K562 (cell line): Measurements from ENCODE around the gene WEE1. TPM values are rescaled to one million over a fixed set of nuclear protein-coding genes. Genes with fewer than 3 reads are reported as not detected.

Experiments
- ATAC-seq: fragments of 200-7000 bp; cut with Tn5 transposase; 3 replicates; pipeline ENCODE4 v1.9.1; 2020; ENCODE audit warnings: moderate library complexity
- BruUV-seq: library from RNA; stranded (reverse); fragments of 400-500 nt; replicated peaks from 2 replicates; lab custom pipeline; 2021; lab: Mats Ljungman, UMichigan
- CTCF ChIA-PET: fragments of 300-600 bp; formaldehyde crosslinking; extraction: SDS; loops from one replicate; lab custom pipeline; 2021; ENCODE audit warnings: low intra/inter-chr PET ratio; lab: Yijun Ruan, JAX
- POLR2A ChIA-PET: fragments of 300-600, 350-650 bp; sonication (Branson Sonifier 250); formaldehyde crosslinking; extraction: SDS; loops from one replicate; lab custom pipeline; 2021; ENCODE audit warnings: antibody characterized with exemption, inconsistent platforms; lab: Yijun Ruan, JAX
- DNase-seq, 4 experiments: peaks; one replicate each; pipeline versions ENCODE4 v3.0.0 to v3.0.0-alpha.2; 2011 to 2018; ENCODE audit warnings: low spot score in 3 of 4, mixed read lengths in 3 of 4; ENCODE audit errors: extremely low read depth in 1 of 4
- FAIRE-seq: peaks from 2 replicates; lab custom pipeline; 2011; peaks lifted over from hg19 to GRCh38; lab: Jason Lieb, UNC
- H2AFZ ChIP-seq: 2 replicates; pipeline ENCODE4 v1.6.0; 2011; ENCODE audit warnings: low read depth, low read length, control low read depth, inconsistent platforms
- H3K27ac ChIP-seq: fragments of 200-600 bp; 3 replicates; pipeline ENCODE4 v1.8.0; 2011; ENCODE audit warnings: low read depth, mild to moderate bottlenecking, control low read depth, inconsistent platforms, low read length, moderate library complexity, mixed read lengths; ENCODE audit errors: extremely low read depth
- H3K27me3 ChIP-seq, 2 experiments: fragments of 300-600 bp in 1 of 2; 2 replicates in 1 of 2; 3 replicates in 1 of 2; pipeline versions ENCODE4 v1.6.0 to v1.8.0; 2011; ENCODE audit warnings: inconsistent platforms in 2 of 2, low read length in 2 of 2, mild to moderate bottlenecking in 1 of 2, mixed read lengths in 1 of 2, moderate library complexity in 1 of 2; ENCODE audit not compliant: control insufficient read depth in 2 of 2, insufficient read depth in 2 of 2
- H3K36me3 ChIP-seq: fragments of 300-600 bp; 3 replicates; pipeline ENCODE4 v1.8.0; 2011; ENCODE audit warnings: mild to moderate bottlenecking, low read length, inconsistent platforms; ENCODE audit not compliant: control insufficient read depth, insufficient read depth
- H3K4me1 ChIP-seq, 2 experiments: fragments of 200-600 bp in 1 of 2; replicated peaks in 1 of 2; 2 replicates in 1 of 2; 3 replicates in 1 of 2; pipeline versions ENCODE4 v1.5.1 to v1.8.0; 2011; ENCODE audit warnings: inconsistent platforms in 2 of 2, low read length in 2 of 2, mild to moderate bottlenecking in 1 of 2, mixed read lengths in 1 of 2, moderate library complexity in 1 of 2; ENCODE audit not compliant: control insufficient read depth in 2 of 2, insufficient read depth in 2 of 2
- H3K4me2 ChIP-seq: 2 replicates; pipeline ENCODE4 v1.6.1; 2011; ENCODE audit warnings: low read length, control low read depth, inconsistent platforms, mixed read lengths; ENCODE audit not compliant: insufficient read depth
- H3K4me3 ChIP-seq: fragments of 200-600 bp; sonication (generic), shearing (Covaris generic); 2 replicates; pipeline ENCODE4 v1.5.1; 2016; ENCODE audit warnings: control low read depth, inconsistent platforms
- H3K79me2 ChIP-seq: fragments of 200-600 bp; 3 replicates; pipeline ENCODE4 v1.8.0; 2011; ENCODE audit warnings: low read length, inconsistent platforms; ENCODE audit not compliant: control insufficient read depth, insufficient read depth
- H3K9ac ChIP-seq, 2 experiments: 2 replicates each; pipeline versions ENCODE4 v1.6.0 to v1.6.1; 2011; ENCODE audit warnings: low read depth in 2 of 2, low read length in 2 of 2, control low read depth in 1 of 2, inconsistent platforms in 1 of 2, mild to moderate bottlenecking in 1 of 2, mixed read lengths in 1 of 2; ENCODE audit not compliant: insufficient read depth in 1 of 2
- H3K9me1 ChIP-seq: one replicate; pipeline ENCODE4 v1.6.0; 2011; ENCODE audit warnings: inconsistent platforms, mild to moderate bottlenecking, low read length, moderate library complexity; ENCODE audit not compliant: control insufficient read depth, insufficient read depth
- H3K9me3 ChIP-seq: replicated peaks from 2 replicates; pipeline ENCODE4 v1.5.1; 2011; ENCODE audit warnings: low read depth, low read length, inconsistent platforms; ENCODE audit not compliant: control insufficient read depth, insufficient read depth
- H4K20me1 ChIP-seq: replicated peaks from 2 replicates; pipeline ENCODE4 v1.6.1; 2011; ENCODE audit warnings: low read length, inconsistent platforms, mixed read lengths; ENCODE audit not compliant: control insufficient read depth, insufficient read depth
- BRD4 ChIP-seq: fragments of 200-600 bp; sonication (generic); IDR thresholded peaks from 2 replicates; pipeline ENCODE4 v1.6.1; 2017; ENCODE audit warnings: inconsistent platforms
- CREB3L1 ChIP-seq: fragments of 450-650 bp; IDR thresholded peaks from 2 replicates; pipeline ENCODE4 v1.6.1; 2014; ENCODE audit warnings: low read depth, mild to moderate bottlenecking, moderate library complexity, borderline replicate concordance
- EP300 ChIP-seq: IDR thresholded peaks from 2 replicates; pipeline ENCODE4 v1.6.1; 2012; ENCODE audit warnings: low read length, improper control_type of control experiment
- HMBOX1 ChIP-seq: sonication (generic); IDR thresholded peaks from 2 replicates; pipeline ENCODE4 v1.6.1; 2016
- KDM2B ChIP-seq: fragments of 250-450 bp; sonication (Bioruptor Pico); IDR thresholded peaks from 2 replicates; pipeline ENCODE4 v1.8.0; 2021; ENCODE audit warnings: mild to moderate bottlenecking, moderate library complexity
- MAZ ChIP-seq, 2 experiments: fragments of 450-650 bp in 1 of 2; sonication (generic) in 1 of 2; formaldehyde crosslinking; IDR thresholded peaks in 1 of 2; conservative IDR thresholded peaks in 1 of 2; 2 replicates each; pipeline versions ENCODE4 v1.4.0 to v1.5.0; 2020; ENCODE audit warnings: mild to moderate bottlenecking in 1 of 2, missing genetic modification reagents in 1 of 2
- NCOA1 ChIP-seq: fragments of 450-650 bp; IDR thresholded peaks from 2 replicates; pipeline ENCODE4 v1.6.1; 2016; ENCODE audit warnings: low read depth
- NFRKB ChIP-seq: fragments of 450-650 bp; IDR thresholded peaks from 2 replicates; pipeline ENCODE4 v1.6.1; 2016; ENCODE audit warnings: low read depth
- PHF20 ChIP-seq: fragments of 450-650 bp; IDR thresholded peaks from 2 replicates; pipeline ENCODE4 v1.6.1; 2018; ENCODE audit not compliant: partially characterized antibody
- SMARCB1 ChIP-seq: IDR thresholded peaks from 2 replicates; pipeline ENCODE4 v1.6.1; 2011; ENCODE audit warnings: improper control_type of control experiment, low read depth; ENCODE audit not compliant: insufficient read length
- TEAD2 ChIP-seq: fragments of 450-650 bp; IDR thresholded peaks from 2 replicates; pipeline ENCODE4 v1.6.1; 2016; ENCODE audit warnings: missing genetic modification characterization, control low read depth, missing compliant biosample characterization
- ZFPM2 ChIP-seq: fragments of 250-450 bp; sonication (Bioruptor Pico); IDR thresholded peaks from 2 replicates; pipeline ENCODE4 v1.5.1; 2022; ENCODE audit warnings: mild to moderate bottlenecking
- ZNF395 ChIP-seq: fragments of 200-800 bp; sonication (Bioruptor generic); IDR thresholded peaks from 2 replicates; pipeline ENCODE4 v1.6.1; 2017; ENCODE audit warnings: missing genetic modification characterization, missing compliant biosample characterization
- ZNF655 ChIP-seq: fragments of 250-450 bp; sonication (Bioruptor Pico); IDR thresholded peaks from 2 replicates; pipeline ENCODE4 v1.5.0; 2021
- ZNF740 ChIP-seq, 3 experiments: fragments of 200-800 bp in 1 of 3; sonication (Bioruptor generic) in 1 of 3; sonication (generic) in 1 of 3; formaldehyde crosslinking in 1 of 3; IDR thresholded peaks; 2 replicates each; pipeline versions ENCODE4 v1.6.1 to v1.8.0; 2016 to 2022; ENCODE audit warnings: mild to moderate bottlenecking in 2 of 3, missing compliant biosample characterization in 2 of 3, missing genetic modification characterization in 2 of 3, missing genetic modification reagents in 1 of 3
- WGBS: fragments of 100-300 bp; shearing (Covaris generic); methylation state at CpG from one replicate; pipeline ENCODE4 v1.1.6; 2016; ENCODE audit warnings: low coverage, mixed read lengths; ENCODE audit not compliant: insufficient coverage; ENCODE audit errors: missing lambda C conversion rate; 5-methylcytosine and 5-hydroxymethylcytosine counted together
- in situ Hi-C: fragments of 300-500 bp; cut with MboI; formaldehyde crosslinking; loops from 4 replicates; pipeline ENCODE4 v1.15.0; 2018; ENCODE audit warnings: inconsistent platforms, mixed read lengths
- intact Hi-C: fragments of 100-400 bp; cut with micrococcal nuclease; formaldehyde crosslinking; loops from 2 replicates; pipeline ENCODE4 v1.14.2; 2022
- polyA plus RNA-seq, 8 experiments: library from polyadenylated mRNA; depleted of rRNA in 4 of 8; stranded (reverse) in 5 of 8; unstranded in 3 of 8; fragments of >200 nt; fragmentation: Nextera tagmentation in 2 of 8; fragmentation: Illumina TruSeq in 1 of 8; extraction: Ambion mirVana in 2 of 8; extraction: Trizol in 1 of 8; gene quantifications; 2 replicates each; pipeline versions ENCODE4 v1.2.1 to v1.2.3, GENCODE V29; 2011 to 2014; ENCODE audit warnings: inconsistent platforms in 1 of 8, missing spikeins in 1 of 8
- total RNA-seq, 7 experiments: library from RNA; depleted of rRNA in 6 of 7; stranded (reverse); fragments of >200 nt in 6 of 7; fragmentation: Illumina TruSeq in 2 of 7; extraction: Trizol in 2 of 7; gene quantifications; 2 replicates each; pipeline versions ENCODE4 v1.2.1 to v1.2.3, GENCODE V29; 2011 to 2021; ENCODE audit warnings: low replicate concordance in 1 of 7

WEE1 gene
- total and polyA plus RNA-seq, 9 of the 15 experiments (the other 6 are each of a cell fraction or from before 2014, with no cell fraction given): 21.9 to 99.0 (median 67.4) TPM

- H3K36me3 ChIP-seq: no peaks in the 10 kb centered on the region
- peak; percentile 73 for ATAC-seq
- H3K9ac ChIP-seq: peak overlapping the region in 1 of 2 experiments; percentile 92; a peak in 2 of 4 replicates
- H3K79me2 ChIP-seq: no peaks in the 10 kb centered on the region
- H3K4me3 ChIP-seq: no peak overlapping the region
- H2AFZ ChIP-seq: peak overlapping the region; percentile 84
- CTCF ChIA-PET: no interaction called here
- H3K9me1 ChIP-seq: no peaks in the 10 kb centered on the region
- WGBS: 15% methylated on average over 3 of the region's 3 CpGs
- peak overlapping the region; percentile 98 for H3K27ac ChIP-seq
- in situ Hi-C loops: no loop called here
- intact Hi-C loops: no loop called here
- BruUV-seq: no TSS peak
- H3K4me2 ChIP-seq: peak overlapping the region; percentile 66
- H3K4me1 ChIP-seq: peaks cover 12 to 49% of the 10 kb centered on the region in 2 experiments
- peak; percentile 65 for FAIRE-seq
- no peaks in the 10 kb centered on the region for H3K27me3 ChIP-seq
- DNase-seq: peak in 2 of 4 experiments; percentile 49 to 71
- POLR2A ChIA-PET: interaction anchor here (0.6 to 4.8 kb wide), 8 partner anchors 10 to 231 kb away, joined by 3 to 33 read pairs (median 3); no protein-coding TSS in a partner anchor
- no peaks in the 10 kb centered on the region; the same call in 1 of the 2 replicates for H3K9me3 ChIP-seq
- H4K20me1 ChIP-seq: no peaks in the 10 kb centered on the region
- TF ChIP-seq BRD4: peak; percentile 92
- peak; percentile 88 for TF ChIP-seq NFRKB
- TF ChIP-seq ZFPM2 (CRISPR knock-in tag): no peak
- 0 out of 2 replicates have a peak, but pooled peaks have one; percentile 18 for TF ChIP-seq TEAD2
- TF ChIP-seq EP300: peak; percentile 39; the same call in 1 of the 2 replicates
- 0 out of 4 replicates have a peak, but pooled peaks of 1 of the 2 experiments have one; percentile 22 for TF ChIP-seq MAZ (CRISPR knock-in tag; conservative IDR thresholded peaks at IDR 0.05 in 1 of 2, IDR thresholded peaks at IDR 0.05 in 1 of 2)
- TF ChIP-seq ZNF740 (CRISPR knock-in tag; IDR thresholded peaks at IDR 0.05): no peak
- peak in 1 of 2 experiments; percentile 46; a peak in 1 of 4 replicates for TF ChIP-seq ZNF740 (tag; IDR thresholded peaks at IDR 0.05)
- no peak for TF ChIP-seq NCOA1
- no peak for TF ChIP-seq ZNF655 (CRISPR knock-in tag)
- no peak for TF ChIP-seq PHF20
- TF ChIP-seq ZNF395 (CRISPR knock-in tag): 0 out of 2 replicates have a peak, but pooled peaks have one; percentile 4
- TF ChIP-seq KDM2B (CRISPR knock-in tag): 0 out of 2 replicates have a peak, but pooled peaks have one; percentile 41
- peak; percentile 80 for TF ChIP-seq HMBOX1
- no peak for TF ChIP-seq SMARCB1
- TF ChIP-seq CREB3L1: peak; percentile 10; the same call in 1 of the 2 replicates
Measured at GRCh38 chr11:9566561-9567063, 6.9 kb upstream of the WEE1 start.
